GM11168 (cell line): Measurements from ENCODE around the gene EEF2KMT.

Experiments
- in situ Hi-C: fragments of 300-500 bp; cut with MboI; formaldehyde crosslinking; loops from one replicate; pipeline ENCODE4 v1.12.0; 2022; ENCODE audit warnings: low sequenced_read_pairs; ENCODE audit not compliant: unreplicated experiment

EEF2KMT gene

DNA sequence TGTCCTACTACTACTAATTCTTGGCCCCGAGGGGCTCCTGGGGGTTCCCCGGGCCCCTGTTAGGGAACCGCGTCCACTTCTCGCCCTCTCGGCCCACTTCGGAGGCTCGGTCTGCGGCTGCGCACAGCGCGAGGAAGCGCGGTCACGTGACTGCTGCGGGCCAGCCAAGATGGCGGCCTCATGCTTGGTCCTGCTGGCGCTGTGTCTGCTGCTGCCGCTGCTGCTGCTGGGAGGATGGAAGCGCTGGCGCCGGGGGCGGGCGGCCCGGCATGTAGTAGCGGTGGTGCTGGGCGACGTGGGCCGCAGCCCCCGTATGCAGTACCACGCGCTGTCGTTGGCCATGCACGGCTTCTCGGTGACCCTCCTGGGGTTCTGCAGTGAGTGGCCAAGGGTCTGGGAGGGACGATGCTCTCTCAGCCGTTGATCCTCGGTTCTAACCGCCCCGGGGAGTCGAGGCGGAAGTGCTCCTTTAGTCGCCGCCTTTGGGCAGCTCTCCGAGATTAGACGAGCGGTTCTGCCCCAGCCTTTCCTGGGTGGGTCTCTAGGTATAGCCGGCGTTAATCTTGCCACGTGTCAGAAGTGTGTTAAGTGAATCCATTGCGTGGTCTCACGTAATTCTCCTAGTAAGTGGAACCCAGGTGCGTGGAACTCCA lies 25.8 kb downstream of the EEF2KMT start, which contains the start of gene ALG1:
Gene ALG1, plus strand, starts transcription at position 163 of the 653 bp plus-strand sequence. Its CDS starts 7 bp downstream, at position 170.
- in situ Hi-C loops: no loop called here

GRCh38 chr16:5071341-5071680 lies 26.3 kb downstream of the EEF2KMT start:
- in situ Hi-C loops: no loop called here

DNA sequence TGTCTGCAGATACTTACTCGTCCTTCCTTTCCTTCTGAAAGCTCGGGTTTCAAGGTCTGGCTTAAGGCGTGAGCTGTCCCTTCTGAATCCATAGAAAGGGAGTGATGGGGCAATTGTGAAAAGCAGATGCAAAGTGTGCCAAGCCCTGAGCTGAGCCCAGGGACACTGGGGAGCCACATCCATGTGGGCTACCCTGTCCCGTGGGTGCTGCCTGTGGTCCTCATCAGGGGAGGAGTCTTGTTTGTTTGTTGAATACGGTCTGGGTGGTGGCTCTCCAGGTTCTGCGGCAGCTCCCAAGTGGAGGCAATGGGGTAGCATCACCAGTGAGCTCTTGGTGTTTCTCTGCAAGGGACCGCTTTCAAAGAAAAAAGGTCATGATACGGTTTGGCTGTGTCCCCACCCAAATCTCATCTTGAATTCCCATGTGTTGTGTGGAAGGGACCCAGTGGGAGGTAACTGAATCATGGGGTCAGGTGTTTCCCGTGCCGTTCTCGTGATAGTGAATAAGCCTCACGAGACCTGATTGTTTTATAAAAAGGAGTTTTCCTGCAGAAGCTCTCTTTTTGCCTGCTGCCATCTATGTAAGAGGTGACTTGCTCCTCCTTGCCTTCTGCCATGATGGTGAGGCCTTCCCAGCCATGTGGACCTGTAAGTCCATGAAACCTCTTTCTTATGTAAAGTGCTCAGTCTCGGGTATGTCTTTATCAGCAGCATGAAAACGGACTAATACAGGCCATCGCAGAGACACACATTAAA lies 27.0 kb downstream of the EEF2KMT start:
- in situ Hi-C loops: no loop called here

GRCh38 chr16:5069854-5070253 lies 27.7 kb downstream of the EEF2KMT start:
- in situ Hi-C loops: no loop called here

- in situ Hi-C loops: no loop called here
Measured at GRCh38 chr16:5069048-5069447, 28.5 kb downstream of the EEF2KMT start.

GRCh38 chr16:5066511-5066910 lies 31.1 kb downstream of the EEF2KMT start:
- in situ Hi-C loops: no loop called here

DNA sequence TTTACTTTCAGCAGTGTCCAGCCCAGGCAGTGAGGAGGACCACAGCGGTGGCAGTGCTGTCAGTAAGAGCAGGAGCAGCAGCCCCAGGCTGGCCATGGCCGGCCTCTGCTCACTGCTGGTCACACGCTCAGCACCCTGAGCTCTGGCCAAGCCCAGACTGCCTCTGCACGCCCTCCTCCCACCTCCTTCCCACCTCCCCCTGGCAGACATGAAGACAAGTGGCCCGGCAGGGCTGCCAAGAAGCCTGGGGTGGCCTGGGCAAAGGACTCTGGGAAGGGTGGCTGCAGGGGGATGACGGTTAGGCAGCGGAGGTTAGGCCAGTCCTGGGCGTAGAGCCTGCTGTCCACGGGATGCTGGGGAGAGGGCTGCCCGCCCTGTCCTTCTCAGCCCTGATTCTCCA lies 31.8 kb downstream of the EEF2KMT start, which contains the start of gene C16orf89:
Gene C16orf89, minus strand, starts transcription at position 144 of the 400 bp plus-strand sequence. Its CDS starts 48 bp downstream, at position 96.
- in situ Hi-C loops: no loop called here

DNA sequence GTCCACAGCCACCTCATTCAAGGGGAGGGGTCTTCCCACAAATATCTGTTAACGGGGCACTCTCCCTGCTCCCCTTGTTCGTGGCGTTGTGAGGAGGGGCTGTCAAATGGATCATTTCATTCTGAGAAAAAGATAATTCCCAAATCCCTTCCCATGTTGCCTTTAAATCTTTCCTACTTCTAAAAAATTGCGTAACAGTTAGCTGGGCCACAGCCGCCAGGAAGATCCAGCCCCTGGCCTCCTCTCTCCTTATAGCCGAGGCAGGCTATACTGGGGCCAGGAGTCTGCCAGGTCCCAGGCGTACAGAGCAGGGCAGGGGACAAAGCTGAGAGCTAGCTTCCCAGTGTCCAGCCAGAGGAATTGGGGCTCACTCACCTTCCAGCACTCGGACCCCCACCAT lies 32.3 kb downstream of the EEF2KMT start:
- in situ Hi-C loops: no loop called here

GRCh38 chr16:5064915-5065314 lies 32.7 kb downstream of the EEF2KMT start:
- in situ Hi-C loops: no loop called here

GRCh38 chr16:5062790-5063765 lies 34.5 kb downstream of the EEF2KMT start:
- in situ Hi-C loops: no loop called here

GRCh38 chr16:5062051-5062450 lies 35.5 kb downstream of the EEF2KMT start:
- in situ Hi-C loops: no loop called here

DNA sequence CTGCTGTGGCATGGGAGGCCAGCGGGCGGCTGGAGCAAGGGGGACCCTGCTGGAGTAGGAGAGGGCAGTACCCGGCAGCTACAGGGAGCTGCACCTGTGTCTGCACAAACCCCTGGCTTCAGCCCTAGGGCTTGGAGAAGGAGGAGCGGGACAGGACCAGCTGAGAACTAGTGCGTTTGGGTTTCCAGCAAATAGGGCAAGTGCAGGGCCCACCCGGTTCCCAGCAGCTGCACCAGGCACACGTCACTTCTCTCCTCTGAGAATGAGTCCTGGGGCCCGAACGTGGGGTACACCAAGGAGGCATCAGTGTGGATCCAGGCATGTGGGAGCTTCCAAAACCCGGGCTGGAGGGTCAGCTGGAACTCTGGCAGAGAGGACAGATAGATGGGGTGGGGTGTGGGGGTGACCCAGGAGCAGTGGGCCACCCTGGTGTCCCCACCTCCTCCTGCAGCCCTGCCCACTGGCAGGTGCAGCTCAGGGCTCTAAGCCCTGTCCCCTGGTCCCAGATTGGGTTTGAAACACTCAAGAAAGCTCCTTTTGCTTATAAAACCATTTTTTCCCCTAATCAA lies 37.4 kb downstream of the EEF2KMT start:
- in situ Hi-C loops: no loop called here

- in situ Hi-C loops: no loop called here
Measured at GRCh38 chr16:5059386-5060072, 38.1 kb downstream of the EEF2KMT start.

- in situ Hi-C loops: no loop called here
Measured at GRCh38 chr16:5058476-5058875, 39.1 kb downstream of the EEF2KMT start.

DNA sequence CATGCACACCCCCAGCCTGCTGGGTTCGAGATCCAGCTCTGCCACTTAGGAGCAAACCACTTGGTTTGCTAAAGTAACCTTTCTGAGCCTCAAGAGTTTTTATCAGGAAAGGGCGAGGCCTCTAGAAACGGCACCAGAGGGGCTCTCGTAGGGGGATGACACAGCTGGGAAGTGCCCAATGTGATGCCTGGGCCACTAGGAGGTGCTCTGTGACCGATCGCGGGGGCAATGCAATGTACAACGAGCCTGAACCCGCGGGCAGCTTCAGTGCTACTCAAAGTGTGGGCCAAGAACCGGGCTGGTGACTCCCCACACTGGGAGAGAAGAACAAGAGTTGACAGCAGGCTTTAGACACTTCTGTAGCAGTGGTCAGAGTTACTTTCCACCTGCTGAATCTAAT lies 41.2 kb downstream of the EEF2KMT start:
- in situ Hi-C loops: no loop called here

GRCh38 chr16:5054876-5055865 lies 42.4 kb downstream of the EEF2KMT start:
- in situ Hi-C loops: no loop called here

DNA sequence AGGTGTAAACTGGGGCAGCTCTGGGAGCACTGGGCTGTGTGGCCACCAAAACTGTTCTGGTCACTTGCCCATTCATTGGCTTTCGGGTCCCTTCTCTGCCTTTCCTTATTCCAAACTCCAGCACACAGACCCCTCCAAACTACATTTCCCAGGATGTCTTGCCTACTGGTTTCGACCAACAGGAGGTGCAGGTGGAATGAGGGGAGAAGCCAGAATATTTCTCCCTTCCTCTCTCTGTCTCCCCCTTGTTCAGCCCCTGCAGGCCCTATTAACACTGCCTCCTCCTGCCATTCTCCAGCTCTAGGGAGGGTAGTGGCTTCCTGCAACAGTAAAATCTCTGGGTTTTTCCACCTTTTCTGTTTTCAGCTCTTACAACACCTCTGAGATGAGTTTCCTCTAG lies 50.7 kb downstream of the EEF2KMT start:
- in situ Hi-C loops: no loop called here

DNA sequence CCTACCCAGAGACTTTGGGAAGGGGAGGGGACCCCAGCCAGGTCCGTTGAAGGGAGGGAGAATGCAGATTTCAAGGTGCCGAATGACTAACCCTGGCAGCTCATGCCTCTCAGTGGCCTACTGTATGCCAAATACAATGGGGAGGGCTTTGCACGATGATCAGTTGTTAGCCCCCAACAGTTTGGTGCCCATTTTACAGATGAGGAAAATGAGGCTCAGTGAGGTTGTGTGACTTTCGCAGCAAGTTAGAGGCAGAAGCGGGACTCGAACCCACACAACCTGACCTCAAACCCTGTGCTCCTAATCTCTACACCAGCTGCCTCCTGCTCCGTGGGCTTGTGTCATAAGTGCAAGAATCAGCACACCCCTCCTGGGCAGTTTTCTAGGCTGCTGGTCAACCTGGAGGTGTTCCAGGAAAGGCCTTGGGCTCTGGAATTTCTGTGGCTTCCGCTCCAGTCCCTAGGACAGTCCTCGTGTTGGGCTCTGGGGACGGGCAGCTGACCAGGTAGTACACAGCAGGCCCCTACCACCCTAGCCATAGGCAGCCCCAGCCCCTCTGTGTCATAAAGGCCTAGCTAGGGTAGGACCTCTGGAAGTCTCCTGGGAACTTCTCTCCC lies 52.0 kb downstream of the EEF2KMT start:
- in situ Hi-C loops: no loop called here
